Bronchial epithelial cell (primary cell): ENCODE results near the gene LRRFIP2. TPM values are rescaled to one million over a fixed set of nuclear protein-coding genes. Genes with fewer than 3 reads are reported as not detected.

Experiments
- DNase-seq: peaks from one replicate; pipeline ENCODE4 v3.0.0-alpha.2; 2010; ENCODE audit warnings: low read depth
- FAIRE-seq: peaks from 2 replicates; lab custom pipeline; 2011; peaks lifted over from hg19 to GRCh38; lab: Jason Lieb, UNC
- H3K27me3 ChIP-seq: 2 replicates; pipeline ENCODE4 v1.5.1; 2011; ENCODE audit warnings: low read length; ENCODE audit not compliant: control insufficient read depth, insufficient read depth
- H3K36me3 ChIP-seq: 2 replicates; pipeline ENCODE4 v1.5.1; 2011; ENCODE audit warnings: low read length; ENCODE audit not compliant: control insufficient read depth, insufficient read depth
- H3K4me3 ChIP-seq: 2 replicates; pipeline ENCODE4 v1.5.1; 2011; ENCODE audit warnings: mild to moderate bottlenecking, low read depth, low read length, control low read depth
- total RNA-seq: library from RNA; depleted of rRNA; stranded (reverse); fragments of >200 nt; gene quantifications from 2 replicates; pipeline ENCODE4 v1.2.1, GENCODE V29; 2014
- TF ChIP-seq, protein P1 (sequence below): IDR thresholded peaks from 2 replicates; pipeline ENCODE4 v1.5.1; 2011; ENCODE audit warnings: mild to moderate bottlenecking, moderate library complexity, low read length, control low read depth, inconsistent platforms; ENCODE audit not compliant: insufficient read depth, severe bottlenecking

Gene LRRFIP2
- total RNA-seq, 1 donor from 2014 or later: 67.7 TPM

DNA sequence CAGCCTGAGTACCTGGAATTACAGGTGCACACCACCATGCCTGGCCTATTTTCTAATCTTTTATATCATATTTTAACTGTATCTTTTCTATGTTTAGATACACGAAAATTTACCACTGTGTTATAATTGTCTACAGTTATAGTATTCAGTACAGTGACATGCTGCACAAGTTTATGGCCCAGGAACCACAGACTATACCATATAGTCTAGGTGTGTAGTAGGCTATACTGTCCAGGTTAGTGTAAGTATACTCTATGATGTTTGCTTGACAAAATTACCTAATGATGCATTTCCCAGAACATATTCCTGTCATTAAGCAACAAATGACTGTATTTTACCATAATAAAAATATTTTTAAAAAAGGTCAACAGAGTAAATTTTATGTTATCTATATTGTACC is 5.5 kb downstream of the LRRFIP2 start:
- FAIRE-seq: no peak
- DNase-seq: no peak
- H3K4me3 ChIP-seq: no peak overlapping the region
- TF ChIP-seq, protein P1, sequence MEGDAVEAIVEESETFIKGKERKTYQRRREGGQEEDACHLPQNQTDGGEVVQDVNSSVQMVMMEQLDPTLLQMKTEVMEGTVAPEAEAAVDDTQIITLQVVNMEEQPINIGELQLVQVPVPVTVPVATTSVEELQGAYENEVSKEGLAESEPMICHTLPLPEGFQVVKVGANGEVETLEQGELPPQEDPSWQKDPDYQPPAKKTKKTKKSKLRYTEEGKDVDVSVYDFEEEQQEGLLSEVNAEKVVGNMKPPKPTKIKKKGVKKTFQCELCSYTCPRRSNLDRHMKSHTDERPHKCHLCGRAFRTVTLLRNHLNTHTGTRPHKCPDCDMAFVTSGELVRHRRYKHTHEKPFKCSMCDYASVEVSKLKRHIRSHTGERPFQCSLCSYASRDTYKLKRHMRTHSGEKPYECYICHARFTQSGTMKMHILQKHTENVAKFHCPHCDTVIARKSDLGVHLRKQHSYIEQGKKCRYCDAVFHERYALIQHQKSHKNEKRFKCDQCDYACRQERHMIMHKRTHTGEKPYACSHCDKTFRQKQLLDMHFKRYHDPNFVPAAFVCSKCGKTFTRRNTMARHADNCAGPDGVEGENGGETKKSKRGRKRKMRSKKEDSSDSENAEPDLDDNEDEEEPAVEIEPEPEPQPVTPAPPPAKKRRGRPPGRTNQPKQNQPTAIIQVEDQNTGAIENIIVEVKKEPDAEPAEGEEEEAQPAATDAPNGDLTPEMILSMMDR: no peak
- peaks cover 5% of the 10 kb centered on the region for H3K36me3 ChIP-seq
- H3K27me3 ChIP-seq: no peaks in the 10 kb centered on the region

DNA sequence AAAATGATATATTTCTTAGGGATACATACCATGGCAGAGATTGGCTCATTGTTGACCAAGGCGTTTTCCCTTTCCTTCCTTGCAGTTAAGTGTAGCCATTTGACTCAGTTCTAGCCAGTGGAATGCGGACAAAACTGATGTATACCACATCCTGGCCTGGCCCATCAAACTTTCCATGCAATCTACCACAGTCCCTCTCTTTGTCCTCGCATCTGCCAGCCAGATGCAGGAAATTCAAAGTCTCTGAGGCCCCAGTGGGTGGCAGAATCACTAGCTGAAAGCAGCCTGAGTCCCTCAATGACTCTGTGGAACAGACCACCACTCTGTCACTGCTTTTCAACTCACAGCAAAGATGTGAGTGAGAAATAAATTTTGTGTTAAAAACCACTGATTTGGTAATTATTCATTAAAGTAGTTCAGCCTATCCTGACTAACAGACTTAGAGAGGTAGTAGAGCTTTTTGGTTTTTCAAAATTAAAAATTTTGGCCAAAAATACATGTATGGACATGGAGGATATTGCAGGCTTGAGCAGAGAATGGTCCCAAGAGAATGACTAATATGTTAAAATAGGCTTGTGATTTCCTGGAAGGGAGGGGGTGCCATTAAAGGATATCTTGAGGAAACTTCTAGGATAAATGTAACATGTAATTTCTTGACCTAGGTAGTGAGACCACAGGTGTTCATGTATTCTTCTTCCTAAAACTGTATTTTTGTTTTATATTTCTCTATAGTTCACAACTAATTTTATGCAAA is 10.9 kb downstream of the LRRFIP2 start:
- H3K36me3 ChIP-seq: peaks cover 1% of the 10 kb centered on the region
- H3K4me3 ChIP-seq: no peak overlapping the region
- FAIRE-seq (no peak), DNase-seq (peak; percentile 64)
- TF ChIP-seq, protein P1: no peak
- H3K27me3 ChIP-seq: no peaks in the 10 kb centered on the region

DNA sequence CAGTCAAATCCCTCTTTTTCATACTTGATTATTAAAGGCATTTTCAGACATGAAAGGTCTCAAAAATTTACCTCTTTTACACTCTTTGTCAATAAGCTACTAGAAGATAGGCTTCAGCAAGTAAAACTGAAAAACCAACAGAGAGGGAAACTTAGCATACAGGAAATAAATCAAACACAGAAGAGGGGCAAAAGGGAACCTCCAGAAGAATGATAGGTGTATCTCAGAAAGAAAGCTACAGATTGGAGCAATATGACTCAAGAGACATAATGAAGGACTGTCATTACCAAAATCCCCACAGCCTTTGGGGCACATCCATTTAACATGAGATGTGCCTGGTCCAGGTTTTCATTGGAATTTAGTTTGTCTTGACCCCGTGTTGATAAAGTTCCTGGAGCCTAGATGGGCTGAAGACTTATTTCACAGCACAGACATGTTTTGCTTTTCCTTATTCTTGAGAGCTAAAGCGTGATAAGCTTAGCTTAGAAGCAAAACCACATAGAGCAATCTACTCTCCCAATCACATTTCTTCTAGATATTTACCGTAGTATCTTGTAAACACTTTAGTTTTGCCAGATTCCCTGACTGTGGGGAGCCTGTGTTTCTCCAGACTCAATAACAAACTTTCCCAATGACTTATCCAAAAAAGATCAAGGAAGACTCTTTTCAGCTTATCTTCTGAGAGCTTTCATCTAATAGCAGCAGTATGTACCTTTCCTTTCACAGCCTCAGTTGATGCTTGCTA is 11.7 kb downstream of the LRRFIP2 start:
- Histone ChIP-seq H3K4me3 (no peak overlapping the region), H3K36me3 (peaks cover 1% of the 10 kb centered on the region), H3K27me3 (no peaks in the 10 kb centered on the region)
- no peak for DNase-seq
- no peak for FAIRE-seq
- TF ChIP-seq, protein P1: no peak

DNA sequence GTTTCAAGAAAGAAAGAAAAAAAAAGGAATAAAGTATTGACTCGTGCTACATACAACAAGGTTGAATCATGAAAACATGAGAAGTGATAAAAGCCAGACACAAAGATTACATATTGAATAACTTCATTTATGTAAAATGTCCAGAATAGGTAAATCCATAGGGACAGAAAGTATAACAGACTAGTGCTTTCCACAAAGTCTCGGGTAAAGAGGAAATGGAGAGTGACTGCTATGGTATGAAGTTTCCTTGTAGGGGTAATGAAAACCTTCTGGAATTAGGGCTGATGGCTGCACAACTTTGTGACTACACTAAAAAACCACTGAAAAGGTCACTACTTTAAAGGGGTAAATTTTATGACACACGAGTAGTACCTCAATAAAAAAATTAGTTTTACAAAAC is 13.0 kb downstream of the LRRFIP2 start:
- no peak for FAIRE-seq

DNA sequence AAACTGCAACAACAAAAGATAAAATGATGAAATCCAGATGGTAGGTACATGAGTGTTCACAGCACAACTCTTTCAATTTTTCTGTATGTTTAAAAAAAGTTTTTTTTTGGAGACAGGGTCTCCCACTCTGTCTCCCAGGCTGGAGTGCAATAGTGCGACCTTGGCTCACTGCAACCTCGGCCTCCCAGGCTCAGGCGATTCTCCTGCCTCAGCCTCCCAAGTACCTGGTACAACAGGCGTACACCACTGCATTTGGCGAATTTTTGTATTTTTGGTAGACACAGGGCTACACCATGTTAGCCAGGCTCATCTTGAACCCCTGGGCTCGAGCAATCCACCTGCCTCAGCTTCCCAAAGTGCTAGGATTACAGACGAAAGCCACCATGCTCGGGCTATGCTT is 18.6 kb downstream of the LRRFIP2 start:
- Histone ChIP-seq H3K36me3 (peaks cover 1% of the 10 kb centered on the region), H3K27me3 (no peaks in the 10 kb centered on the region), H3K4me3 (no peak overlapping the region)
- TF ChIP-seq, protein P1: no peak
- FAIRE-seq (no peak), DNase-seq (no peak)

More for the DNA sequence above, 13.0 kb downstream of the LRRFIP2 start:
- H3K36me3 ChIP-seq: peaks cover 1% of the 10 kb centered on the region
- TF ChIP-seq, protein P1: no peak
- H3K4me3 ChIP-seq: no peak overlapping the region
- no peaks in the 10 kb centered on the region for H3K27me3 ChIP-seq
- DNase-seq: no peak
